Activated CD4-positive, CD25-positive, alpha-beta regulatory T cell treated with anti-CD3 and anti-CD28 coated beads, Interleukin-2, amount 50 U/mL, for 16 hours (primary cell): ENCODE data around the gene INPP5A.
"Not testable (repeated sequence)": the region's sequence is repeated elsewhere in the genome, so short reads cannot be mapped to it uniquely, and the experiment has no call there.

Experiments
- DNase-seq: peaks from one replicate; pipeline ENCODE4 v3.0.0-alpha.2; 2020; ENCODE audit warnings: low read depth, low spot score

The INPP5A gene, protein sequence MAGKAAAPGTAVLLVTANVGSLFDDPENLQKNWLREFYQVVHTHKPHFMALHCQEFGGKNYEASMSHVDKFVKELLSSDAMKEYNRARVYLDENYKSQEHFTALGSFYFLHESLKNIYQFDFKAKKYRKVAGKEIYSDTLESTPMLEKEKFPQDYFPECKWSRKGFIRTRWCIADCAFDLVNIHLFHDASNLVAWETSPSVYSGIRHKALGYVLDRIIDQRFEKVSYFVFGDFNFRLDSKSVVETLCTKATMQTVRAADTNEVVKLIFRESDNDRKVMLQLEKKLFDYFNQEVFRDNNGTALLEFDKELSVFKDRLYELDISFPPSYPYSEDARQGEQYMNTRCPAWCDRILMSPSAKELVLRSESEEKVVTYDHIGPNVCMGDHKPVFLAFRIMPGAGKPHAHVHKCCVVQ

DNA sequence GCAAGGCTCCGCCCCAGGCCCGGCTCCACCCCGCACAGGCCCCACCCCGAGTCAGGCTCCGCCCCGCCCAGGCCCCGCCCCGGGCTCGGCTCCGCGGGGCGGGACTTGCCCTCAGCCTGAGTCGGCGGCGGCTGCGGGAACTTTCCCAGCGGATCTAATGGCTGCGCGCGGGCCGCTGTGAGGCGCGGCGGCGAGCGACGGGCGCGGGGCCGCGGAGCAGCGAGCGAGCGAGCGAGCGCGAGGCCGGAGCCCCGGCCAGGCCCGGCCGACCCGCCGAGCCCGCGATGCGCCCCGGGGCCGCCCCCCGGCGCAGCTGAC lies at the start of gene INPP5A:
INPP5A (plus strand) TSS at position 104 of the 318 bp plus-strand sequence. CDS start 310 bp downstream, outside the sequence.
- DNase-seq, result no peak

DNA sequence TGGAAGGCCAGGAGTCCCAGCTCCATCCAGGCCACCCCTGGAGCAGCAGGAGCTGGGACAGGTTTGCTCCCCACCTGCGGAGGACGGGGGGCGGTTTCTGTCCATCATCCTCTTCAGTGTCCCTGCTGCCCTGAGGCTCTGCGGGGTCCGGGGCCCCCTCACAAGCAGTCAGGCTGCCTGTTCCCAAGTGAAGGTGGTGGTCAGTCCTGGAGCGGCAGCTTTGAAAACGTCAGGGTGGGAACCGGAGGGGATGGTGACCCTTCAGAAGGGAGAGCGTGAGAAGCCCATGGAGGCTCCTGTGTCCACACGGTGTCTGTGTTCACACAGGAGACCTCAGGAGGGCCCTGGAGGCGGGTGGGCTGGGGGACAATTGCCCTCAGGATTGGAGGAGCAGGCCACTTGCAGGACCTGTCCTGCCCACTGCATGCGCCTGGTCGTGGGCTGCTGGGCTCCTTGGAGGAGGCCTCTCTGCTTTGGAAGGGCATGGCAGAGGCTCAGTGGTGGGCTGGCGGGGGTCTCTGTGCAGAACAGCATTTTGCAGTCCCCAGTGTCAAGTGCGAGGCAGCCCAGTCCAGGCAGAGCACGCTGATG lies 49.3 kb upstream of the INPP5A start:
- DNase-seq, result no peak

DNA sequence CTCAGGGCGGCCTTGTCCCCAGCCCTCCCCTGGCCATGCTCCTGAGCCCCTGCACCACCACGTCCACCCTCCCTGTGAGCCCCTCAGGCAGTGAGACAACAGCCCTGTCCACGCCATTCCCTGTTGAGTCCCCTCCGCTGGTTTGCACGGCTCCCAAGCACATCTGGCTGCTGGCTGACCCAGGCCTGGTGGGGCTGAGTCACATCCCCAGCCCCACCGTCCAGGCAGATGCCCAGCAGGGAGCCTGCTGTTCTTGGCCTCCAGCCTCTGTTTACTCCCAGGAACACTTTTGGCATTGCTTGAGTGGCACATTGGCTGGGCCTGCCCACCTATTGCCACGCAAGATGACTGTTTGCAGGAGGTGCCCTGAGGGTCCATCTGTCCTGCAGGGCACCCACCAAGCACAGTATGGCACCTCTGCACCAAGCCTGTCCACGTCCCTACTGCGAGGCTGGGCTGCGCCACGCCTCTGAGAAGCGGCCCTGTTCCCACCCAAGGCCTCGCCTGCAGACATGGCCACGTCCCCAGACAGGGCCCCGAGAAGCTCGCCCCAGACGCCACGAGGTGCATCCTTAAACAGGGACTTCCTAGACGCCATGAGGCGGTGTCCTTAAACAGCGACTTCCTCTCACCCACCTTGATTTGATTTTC lies 48.4 kb upstream of the INPP5A start:
- no peak for DNase-seq

DNA sequence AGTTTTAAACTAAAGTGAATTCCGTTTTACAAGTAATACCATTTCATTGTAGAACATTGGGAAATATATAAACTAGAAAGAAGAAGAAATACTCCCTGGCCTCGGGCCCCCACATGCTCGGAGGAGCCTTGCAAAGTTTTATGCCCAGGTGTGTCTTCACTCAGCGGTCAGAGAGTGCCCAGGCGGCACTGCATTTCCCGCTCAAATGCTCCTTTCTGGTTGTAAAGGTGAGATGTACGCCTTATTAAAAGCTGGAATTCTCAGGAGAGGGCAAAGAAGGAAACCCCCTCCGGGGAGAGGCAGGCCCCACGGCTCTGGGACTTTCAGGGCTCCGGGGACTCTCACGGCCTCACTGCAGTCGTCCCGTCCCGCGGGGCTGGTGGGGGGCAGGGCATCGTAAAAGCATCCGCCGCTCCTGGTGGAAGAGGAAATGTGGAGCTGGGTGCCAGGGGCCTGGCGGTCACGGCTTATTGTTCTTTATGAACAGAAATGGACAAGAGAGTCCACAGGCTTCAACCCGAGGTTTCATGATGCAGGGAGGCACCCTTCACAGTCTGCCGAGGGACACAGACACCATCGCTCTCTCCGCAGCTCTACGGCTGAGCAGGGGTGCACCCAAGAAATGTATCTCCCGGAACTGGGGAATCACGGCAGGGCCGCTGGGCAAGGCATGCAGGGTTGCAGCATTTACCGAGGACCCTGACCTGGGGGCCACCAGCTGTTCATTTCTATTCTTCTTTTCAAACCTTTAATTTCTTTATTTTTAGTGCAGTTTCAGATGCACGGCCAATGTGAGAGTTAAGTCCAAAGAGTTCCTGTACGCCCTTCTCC lies 47.7 kb upstream of the INPP5A start:
- no peak for DNase-seq

DNA sequence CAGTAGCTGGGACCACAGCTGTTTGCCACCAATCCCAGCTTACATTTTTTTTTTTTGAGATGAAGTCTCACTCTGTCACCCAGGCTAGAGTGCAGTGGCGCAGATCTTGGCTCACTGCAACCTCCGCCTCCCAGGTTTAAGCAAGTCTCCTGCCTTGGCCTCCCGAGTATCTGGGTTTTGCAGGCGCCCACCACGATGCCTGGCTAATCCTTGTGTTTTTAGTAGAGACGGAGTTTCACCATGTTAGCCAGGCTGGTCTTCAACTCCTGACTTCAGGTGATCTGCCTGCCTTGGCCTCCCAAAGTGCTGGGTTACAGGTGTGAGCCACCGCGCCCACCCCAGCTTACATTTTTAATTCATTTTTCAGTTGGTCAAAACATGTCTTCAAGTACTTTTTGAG lies 46.1 kb upstream of the INPP5A start:
- not testable (repeated sequence) for DNase-seq

DNA sequence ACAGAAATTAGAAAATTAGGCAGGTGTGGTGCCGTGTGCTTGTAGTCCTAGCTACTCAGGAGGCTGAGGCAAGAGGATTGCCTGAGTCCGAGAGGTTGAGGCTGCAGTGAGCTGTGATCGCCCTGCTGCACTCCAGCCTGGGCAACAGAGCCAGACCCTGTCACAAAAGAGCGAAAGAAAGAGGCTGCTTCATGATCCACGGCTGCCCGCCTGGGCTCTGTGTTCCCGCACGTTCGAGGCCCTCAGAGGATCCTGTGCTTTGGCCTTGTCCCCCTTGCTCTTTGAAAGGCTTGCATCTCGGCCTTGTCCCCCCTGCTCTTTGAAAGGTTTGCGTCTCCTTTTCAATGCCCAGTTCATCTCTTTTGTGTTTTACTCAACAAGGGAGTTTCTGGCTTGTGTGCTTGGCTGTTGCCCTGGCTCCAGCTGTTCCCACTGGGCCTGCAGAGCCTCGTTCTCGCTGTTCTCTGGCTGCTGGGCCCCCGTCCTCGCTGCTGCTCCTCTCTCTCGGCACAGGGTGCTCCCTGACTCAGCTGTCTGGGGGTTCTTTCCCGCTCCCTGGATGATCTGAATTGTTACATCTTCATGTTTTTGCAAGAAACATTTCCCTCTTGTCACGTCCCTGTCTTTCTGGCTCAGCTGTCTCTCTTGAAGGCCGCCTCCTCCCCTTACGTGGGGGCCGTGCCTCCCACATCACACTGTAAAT lies 45.1 kb upstream of the INPP5A start:
- DNase-seq, result no peak

DNA sequence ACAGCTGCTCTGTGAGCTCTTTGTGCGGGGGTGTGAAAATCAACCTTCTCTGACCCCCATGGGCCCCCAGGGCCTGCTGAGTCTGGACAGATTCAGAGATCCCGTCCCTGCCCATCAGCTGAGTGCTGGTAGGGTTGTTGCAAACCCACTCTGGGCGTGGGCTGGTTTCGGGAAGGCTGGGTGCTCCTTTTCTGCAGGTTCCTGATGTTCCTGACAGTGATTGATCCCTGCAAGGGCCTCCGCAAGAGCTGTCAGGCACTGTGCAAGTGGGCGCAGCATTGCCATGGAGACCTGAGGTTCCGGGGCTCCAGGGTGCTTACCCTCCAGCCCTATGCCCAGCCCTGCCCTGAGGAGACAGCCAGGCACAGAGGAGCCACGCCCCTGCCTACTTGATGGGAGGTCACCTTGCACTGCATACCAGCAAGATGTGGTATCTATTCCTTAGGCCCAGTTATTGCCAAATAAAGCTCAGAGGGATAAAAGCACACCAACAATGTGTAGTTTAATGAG lies 44.3 kb upstream of the INPP5A start:
- DNase-seq, result no peak

DNA sequence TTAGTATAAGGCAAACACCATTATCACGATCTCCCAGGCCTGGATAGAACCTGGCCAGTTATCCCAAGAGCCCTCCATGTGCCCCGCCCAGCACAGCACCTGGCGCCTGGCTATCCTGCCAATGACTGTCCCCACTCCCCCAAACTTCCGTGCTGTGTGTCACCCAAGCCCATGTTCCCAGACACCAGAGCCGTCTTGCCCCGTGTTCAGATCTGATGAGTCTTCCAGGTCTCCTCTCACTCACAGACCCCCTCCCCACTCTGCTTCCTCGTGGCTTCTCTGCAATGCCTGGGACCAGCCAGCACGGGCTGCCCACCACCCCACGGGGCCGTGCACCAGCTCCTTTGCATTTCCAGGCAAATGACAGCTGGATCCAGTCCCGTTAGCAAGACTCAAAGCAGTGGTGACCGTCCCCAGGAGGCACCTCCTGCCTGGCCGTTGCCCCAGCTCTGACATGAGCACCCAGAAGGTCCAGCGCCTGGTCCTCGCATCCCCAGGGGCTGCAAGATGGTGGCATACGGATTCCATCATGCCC lies 43.8 kb upstream of the INPP5A start:
- no peak for DNase-seq

DNA sequence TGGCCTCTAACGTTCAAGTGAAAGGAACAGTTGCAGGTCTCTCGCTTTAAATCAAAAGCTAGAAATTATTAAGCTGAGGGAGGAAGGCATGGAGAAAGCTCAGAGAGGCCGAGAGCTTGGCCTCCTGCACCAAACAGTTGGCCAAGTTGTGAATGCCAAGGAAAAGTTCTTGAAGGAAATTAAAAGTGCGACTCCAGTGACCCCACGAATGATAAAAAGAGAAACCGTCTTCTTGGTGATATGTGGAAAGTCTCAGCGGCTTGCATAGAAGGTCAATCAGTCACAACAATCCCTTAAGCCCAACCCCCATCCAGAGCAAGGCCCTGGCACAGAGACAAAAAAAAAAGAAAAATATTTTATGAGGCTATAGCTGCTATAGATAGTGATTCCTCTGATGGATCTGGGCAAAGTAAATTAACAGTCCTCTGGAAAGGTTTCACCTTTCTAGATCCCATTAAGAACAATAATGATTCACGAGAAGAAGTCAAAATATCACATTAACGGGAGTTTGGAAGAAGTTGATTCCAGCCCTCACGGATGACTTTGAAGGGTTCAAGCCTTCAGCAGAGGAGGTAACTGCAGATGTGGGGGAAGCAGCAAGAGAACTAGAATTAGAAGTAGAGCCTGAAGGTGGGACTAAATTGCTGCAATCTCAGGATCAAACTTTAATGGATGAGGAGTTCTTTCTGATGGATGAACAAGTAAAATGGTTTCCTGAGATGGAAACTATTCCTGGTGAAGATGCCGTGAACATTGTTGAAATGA lies 42.5 kb upstream of the INPP5A start:
- no peak for DNase-seq

DNA sequence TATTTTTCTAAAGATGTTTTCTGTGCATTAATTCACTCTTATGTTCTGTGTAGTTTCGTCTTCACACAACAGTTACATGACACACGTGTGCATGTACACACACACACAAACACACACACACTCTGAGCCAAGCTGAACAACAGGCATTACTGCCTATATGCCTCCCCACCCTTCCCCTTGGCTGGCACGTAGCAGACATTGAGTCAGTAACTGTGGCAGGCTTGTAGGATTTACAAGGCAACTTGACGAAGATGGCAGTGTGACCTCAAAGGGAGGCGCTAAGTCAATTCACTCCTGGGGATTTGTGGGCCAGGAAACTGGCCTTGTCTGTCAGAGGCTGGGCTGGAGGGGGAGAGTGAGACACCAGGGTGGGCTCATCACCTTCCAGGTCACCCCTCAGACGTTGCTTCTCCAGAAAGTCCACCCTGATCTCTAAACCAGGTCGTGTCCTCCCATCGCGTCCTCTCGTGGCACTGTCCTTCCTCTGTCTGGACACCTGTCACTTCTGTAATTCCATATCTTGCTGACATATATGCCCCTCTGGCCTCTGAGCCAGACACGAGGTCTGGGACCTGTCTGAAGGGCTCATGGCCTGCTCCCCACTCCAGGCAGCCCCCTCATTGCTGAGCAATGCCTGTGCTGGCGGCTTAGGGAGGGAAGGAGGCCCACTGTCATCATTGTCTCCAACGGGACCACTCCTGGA lies 41.1 kb upstream of the INPP5A start:
- DNase-seq, result no peak

DNA sequence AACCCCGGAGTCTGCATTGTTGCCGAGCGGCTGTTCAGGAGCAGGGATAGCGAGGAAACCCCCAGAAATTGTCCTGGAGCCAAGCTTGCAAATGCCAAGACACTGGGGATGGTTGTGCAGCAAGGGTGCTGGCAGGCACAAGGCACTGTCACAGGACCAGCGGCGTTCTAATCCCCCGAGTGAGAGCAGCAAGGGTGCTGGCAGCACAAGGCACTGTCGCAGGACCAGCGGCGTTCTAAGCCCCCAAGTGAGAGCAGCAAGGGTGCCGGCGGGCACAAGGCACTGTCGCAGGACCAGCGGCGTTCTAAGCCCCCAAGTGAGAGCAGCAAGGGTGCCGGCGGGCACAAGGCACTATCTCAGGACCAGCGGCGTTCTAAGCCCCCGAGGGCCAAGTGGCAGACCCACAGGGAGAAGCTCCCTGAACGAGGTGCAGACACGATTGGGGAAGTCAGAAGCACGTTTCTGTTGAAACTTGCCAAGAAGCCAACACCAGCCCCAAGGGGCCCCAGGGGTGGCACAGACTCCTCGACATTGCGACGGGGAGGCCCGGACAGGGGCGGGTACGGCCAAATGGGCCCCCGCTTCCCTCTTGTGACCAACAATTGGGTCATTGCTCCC lies 40.4 kb upstream of the INPP5A start:
- DNase-seq, result no peak

DNA sequence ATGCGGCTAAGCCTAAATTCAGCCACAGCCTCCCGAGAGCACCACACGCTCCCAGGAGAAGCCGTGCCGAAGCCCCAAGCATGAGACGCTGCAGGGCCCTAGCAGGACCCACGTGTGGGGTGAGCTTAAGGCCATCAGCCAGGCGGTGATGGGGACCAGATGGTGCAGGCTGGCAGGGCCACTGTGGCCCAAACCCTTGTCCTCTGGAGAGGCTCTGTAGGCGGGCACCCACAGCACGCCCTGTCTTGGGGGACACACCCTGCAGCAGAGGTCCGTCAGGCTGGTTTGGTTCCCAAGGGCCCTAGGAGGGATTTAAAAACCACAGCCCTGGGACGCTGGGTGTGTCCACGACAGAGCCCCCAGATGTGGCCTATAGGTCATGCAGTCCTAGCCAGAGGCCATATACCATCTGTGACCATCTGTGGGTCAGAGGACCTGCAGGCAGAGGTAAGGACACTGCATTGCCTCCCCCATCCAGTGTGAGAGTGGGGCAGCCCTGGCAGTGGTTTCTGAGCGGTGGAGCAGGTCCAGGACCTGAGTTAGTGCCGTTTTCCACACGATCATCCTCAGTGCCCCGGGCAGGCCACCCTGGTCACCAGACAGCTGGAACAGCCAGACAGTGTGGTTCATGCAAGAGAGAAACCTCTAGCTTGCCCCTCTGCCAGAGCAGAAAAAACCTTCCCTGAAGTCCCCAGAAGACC lies 39.6 kb upstream of the INPP5A start:
- DNase-seq, result no peak

DNA sequence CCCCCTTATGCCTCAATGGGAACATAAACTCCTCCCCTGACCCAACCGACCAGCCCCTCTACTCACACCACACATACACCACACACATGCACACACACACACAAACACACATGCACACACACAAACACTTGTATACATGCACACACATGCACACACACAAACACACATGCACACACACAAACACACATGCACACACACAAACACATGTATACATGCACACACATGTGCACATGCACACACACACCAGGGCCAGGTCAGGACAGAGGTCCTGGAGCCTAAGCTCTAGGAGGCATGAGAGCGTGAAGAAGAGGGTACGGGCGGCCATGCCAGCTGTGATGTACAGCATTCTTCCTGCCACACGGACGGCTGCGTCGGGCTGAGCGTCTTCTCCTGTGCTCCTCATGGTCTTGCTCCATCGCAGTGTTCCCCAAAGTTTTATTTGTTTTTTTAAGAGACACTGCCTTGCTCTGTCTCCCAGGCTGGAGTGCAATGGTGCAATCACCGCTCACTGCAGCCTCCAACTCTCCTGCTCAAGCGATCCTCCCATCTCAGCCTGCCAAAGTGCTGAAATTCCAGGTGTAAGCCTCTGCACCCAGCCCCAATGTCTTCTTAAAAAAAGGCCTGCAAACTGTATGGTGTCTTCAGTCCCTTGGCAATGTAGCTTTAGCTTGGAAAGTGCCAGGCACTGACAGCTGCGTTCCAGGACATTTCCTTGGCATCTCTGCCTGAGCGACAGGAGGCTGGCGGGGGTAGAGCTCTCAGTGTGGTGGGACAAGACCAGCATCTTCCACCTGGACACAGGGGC lies 38.8 kb upstream of the INPP5A start:
- DNase-seq, result no peak

DNA sequence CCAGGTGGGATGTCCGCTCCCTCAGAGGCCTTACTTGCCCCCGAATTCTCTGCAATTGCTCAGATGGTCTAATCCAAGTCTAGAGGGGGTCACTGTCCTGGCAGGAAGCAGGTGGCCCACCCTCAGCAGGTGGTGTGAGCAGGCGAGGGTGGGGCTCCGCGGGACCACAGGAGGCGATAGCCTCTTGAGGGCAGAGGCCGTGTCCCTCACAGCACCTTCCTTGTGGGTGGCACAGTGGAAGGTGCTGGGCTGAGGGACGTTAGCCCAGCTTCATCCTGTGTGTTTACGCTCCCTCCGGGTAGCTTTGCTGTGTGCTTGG lies 38.3 kb upstream of the INPP5A start:
- DNase-seq, result no peak

DNA sequence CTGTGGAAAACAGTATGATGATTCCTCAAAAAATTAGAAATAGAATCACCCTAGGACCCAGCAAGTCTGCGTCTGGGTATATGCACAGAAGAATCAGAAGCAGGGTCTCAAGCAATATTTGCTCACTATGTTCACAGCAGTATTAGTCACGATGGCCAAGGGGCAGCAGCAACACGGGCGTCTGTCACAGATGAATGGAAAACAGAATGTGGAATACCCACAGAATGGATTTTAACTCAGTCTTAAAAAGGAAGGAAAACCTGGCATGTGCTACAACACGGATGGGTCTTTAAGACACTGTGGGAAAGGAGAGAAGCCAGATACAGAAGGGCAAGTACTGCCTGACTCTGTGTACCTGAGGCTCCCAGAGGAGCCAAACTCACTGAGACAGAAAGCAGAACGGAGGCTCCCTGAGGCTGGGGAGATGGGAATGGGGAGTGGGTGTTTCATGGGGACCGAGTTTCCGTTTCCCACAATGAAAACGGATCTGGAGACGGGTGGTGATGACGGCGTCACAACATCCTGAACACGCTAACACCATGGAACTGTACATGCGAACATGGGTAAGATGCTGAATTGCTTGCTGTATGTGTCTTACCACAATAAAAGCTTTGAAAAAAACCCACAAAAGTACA lies 36.7 kb upstream of the INPP5A start:
- no peak for DNase-seq

DNA sequence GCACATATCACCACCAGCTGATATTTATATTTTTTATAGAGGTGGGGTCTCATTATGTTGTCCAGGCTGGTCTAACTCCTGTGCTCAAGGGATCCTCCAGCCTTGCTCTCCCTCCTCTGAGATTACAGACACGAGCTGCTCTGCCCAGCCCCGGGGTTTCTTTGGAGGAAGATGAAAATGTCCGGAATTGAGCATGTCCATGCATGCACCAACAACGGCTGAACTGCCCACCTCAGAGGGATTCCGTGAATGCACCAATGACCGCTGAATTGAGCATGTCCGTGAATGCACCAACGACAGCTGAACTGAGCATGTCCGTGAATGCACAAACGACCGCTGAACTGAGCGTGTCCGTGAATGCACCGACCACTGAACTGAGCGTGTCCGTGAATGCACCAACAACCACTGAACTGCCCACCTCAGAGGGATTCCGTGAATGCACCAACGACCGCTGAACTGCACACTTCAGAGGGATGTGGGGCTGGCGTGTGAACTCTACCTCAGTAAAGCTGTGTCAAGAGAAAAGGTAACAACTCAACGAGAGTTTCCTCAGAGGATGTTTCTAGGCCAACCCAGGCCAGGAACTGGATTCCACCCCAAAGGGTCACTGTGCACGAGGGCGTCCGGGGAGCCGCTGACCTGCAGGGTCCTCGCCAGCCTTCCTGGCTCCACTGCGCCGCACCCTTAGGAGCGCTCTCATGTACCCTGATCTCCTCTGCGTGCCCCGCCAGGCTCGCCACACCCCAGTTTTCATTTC lies 34.9 kb upstream of the INPP5A start:
- DNase-seq, result no peak
